Fibroblast of lung (primary cell): ENCODE data around the gene LDLRAD4.

Experiments
- CTCF ChIP-seq, 2 donors: IDR thresholded peaks in 1 of 2; conservative IDR thresholded peaks in 1 of 2; 1 replicate in 1 of 2; 2 replicates in 1 of 2; pipeline ENCODE4 v1.5.1; 2011 to 2012; ENCODE audit warnings: low read length in 2 of 2, control low read depth in 1 of 2, inconsistent platforms in 1 of 2, low read depth in 1 of 2, mild to moderate bottlenecking in 1 of 2
- EZH2 ChIP-seq: IDR thresholded peaks from 2 replicates; pipeline ENCODE4 v1.5.1; 2012; ENCODE audit warnings: low read length, control low read depth, mild to moderate bottlenecking; ENCODE audit errors: missing control alignments

GRCh38 chr18:13423352-13423751 is 204.8 kb downstream of the LDLRAD4 start:
- TF ChIP-seq CTCF (conservative IDR thresholded peaks at IDR 0.05 in 1 of 2, IDR thresholded peaks at IDR 0.05 in 1 of 2; ENCODE audit: low read depth in 1 of 2, low read length in 2 of 2) (no peak), EZH2 (no peak)
